ENCODE data around the gene VAC14.
A peak's percentile ranks its signal among the peaks of the same experiment; 100 is the strongest.

The VAC14 gene

GRCh38 chr16:70653809-70654771 lies 146.9 kb downstream of the VAC14 start:
- DNase-seq (ENCODE audit: low spot score): peak; percentile 84
- peak; percentile 78 for TF ChIP-seq CTCF (IDR thresholded peaks at IDR 0.05; ENCODE audit: extremely low read depth, missing control alignments)

GRCh38 chr16:70653406-70653805 lies 147.6 kb downstream of the VAC14 start:
- TF ChIP-seq CTCF (IDR thresholded peaks at IDR 0.05; ENCODE audit: extremely low read depth, missing control alignments): no peak
- DNase-seq (ENCODE audit: low spot score): no peak

- DNase-seq (ENCODE audit: low spot score): peak; percentile 7
- no peak for TF ChIP-seq CTCF (IDR thresholded peaks at IDR 0.05; ENCODE audit: extremely low read depth, missing control alignments)
Observed at GRCh38 chr16:70652322-70652721, 148.6 kb downstream of the VAC14 start.

- DNase-seq (ENCODE audit: low spot score): no peak
- no peak for TF ChIP-seq CTCF (IDR thresholded peaks at IDR 0.05; ENCODE audit: extremely low read depth, missing control alignments)
Observed at GRCh38 chr16:70651524-70651923, 149.4 kb downstream of the VAC14 start.

- DNase-seq (ENCODE audit: low spot score): peak; percentile 12
- no peak for TF ChIP-seq CTCF (IDR thresholded peaks at IDR 0.05; ENCODE audit: extremely low read depth, missing control alignments)
Observed at GRCh38 chr16:70650216-70650615, 150.7 kb downstream of the VAC14 start.

- DNase-seq (ENCODE audit: low spot score): no peak
Observed at GRCh38 chr16:70649300-70649699, 151.7 kb downstream of the VAC14 start.

More at GRCh38 chr16:70649300-70649699, 151.7 kb downstream of the VAC14 start:
- no peak for TF ChIP-seq CTCF (IDR thresholded peaks at IDR 0.05; ENCODE audit: extremely low read depth, missing control alignments)

All from GM20000 (cell line).